Measurements from ENCODE around the gene ABCG4. TPM values are rescaled to one million over a fixed set of nuclear protein-coding genes. Genes with fewer than 3 reads are reported as not detected.
"Not testable (repeated sequence)": the region's sequence is repeated elsewhere in the genome, so short reads cannot be mapped to it uniquely, and the experiment has no call there.

ABCG4 gene
- total and polyA plus RNA-seq, 11 donors, result 0.25 to 2.1 (median 0.98) TPM

- Histone ChIP-seq H3K4me3 (no peak overlapping the region), H3K27ac (no peak overlapping the region), H3K27me3 (no peaks in the 10 kb centered on the region), H3K9me3 (no peaks in the 10 kb centered on the region), H3K4me1 (peaks cover 5 to 41% (median 15%) of the 10 kb centered on the region in 12 donors), H3K36me3 (peaks cover 0 to 65% (median 57%) of the 10 kb centered on the region in 9 donors)
- ATAC-seq (no peak), DNase-seq (no peak)
- TF ChIP-seq, protein P1, sequence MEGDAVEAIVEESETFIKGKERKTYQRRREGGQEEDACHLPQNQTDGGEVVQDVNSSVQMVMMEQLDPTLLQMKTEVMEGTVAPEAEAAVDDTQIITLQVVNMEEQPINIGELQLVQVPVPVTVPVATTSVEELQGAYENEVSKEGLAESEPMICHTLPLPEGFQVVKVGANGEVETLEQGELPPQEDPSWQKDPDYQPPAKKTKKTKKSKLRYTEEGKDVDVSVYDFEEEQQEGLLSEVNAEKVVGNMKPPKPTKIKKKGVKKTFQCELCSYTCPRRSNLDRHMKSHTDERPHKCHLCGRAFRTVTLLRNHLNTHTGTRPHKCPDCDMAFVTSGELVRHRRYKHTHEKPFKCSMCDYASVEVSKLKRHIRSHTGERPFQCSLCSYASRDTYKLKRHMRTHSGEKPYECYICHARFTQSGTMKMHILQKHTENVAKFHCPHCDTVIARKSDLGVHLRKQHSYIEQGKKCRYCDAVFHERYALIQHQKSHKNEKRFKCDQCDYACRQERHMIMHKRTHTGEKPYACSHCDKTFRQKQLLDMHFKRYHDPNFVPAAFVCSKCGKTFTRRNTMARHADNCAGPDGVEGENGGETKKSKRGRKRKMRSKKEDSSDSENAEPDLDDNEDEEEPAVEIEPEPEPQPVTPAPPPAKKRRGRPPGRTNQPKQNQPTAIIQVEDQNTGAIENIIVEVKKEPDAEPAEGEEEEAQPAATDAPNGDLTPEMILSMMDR (IDR thresholded peaks at IDR 0.05), result no peak
- TF ChIP-seq POLR2A (IDR thresholded peaks at IDR 0.05), result no peak
- WGBS, 4 donors, result 89 to 90% (median 89%) methylated on average over 6 of the region's 6 CpGs
- intact Hi-C loops (cut with DNase I), result loop anchor here in 1 of 10 donors (5.0 kb wide), 1 partner anchor 34 kb away; no protein-coding TSS in a partner anchor
These were observed 23.0 kb upstream of the ABCG4 start for GRCh38 chr11:119125821-119126220.

DNA sequence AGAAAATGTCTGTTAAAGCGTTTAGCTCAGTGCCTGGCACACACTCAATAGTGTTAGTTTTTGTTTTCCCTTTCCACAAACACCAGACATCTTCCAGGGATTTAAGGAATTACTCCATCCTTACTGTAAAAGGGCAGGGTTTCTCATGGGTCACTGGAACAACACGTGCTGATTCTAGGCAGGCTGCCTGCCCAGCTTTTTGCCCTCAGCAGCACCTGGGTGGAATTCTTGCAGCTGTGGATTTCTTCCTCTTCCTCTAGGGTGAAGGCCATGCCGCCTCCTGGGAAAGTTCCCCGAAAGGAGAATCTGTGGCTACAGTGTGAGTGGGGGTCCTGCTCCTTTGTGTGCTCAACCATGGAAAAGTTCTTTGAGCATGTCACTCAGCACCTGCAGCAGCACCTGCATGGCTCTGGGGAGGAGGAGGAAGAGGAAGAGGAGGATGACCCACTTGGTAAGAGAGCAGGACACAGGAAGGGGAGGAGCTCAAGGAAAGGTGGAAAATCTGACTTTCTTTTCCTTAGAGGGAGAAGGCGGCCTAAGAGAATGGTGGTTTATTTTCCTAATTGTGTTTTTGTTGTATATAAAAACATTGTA, 22.1 kb upstream of the ABCG4 start:
- DNase-seq (no peak), ATAC-seq (no peak)
- 51 to 63% (median 56%) methylated on average over 5 of the region's 5 CpGs for WGBS, 4 donors
- peaks cover 5 to 38% (median 14%) of the 10 kb centered on the region in 12 donors for H3K4me1 ChIP-seq
- H3K27ac ChIP-seq, result peak overlapping the region in 1 of 12 donors; percentile 15
- peaks cover 0 to 75% (median 66%) of the 10 kb centered on the region in 9 donors for H3K36me3 ChIP-seq
- intact Hi-C loops (cut with DNase I), result loop anchor here in 1 of 10 donors (5.0 kb wide), 1 partner anchor 34 kb away; no protein-coding TSS in a partner anchor
- no peaks in the 10 kb centered on the region for H3K27me3 ChIP-seq
- TF ChIP-seq, protein P1 (IDR thresholded peaks at IDR 0.05), result no peak
- TF ChIP-seq POLR2A (IDR thresholded peaks at IDR 0.05), result no peak
- no peaks in the 10 kb centered on the region for H3K9me3 ChIP-seq
- H3K4me3 ChIP-seq, result no peak overlapping the region

GRCh38 chr11:119130662-119131061, 18.2 kb upstream of the ABCG4 start:
- Histone ChIP-seq H3K9me3 (no peaks in the 10 kb centered on the region), H3K4me1 (peaks cover 0 to 22% (median 2%) of the 10 kb centered on the region in 12 donors), H3K36me3 (peaks cover 0 to 87% (median 82%) of the 10 kb centered on the region in 9 donors), H3K27ac (no peak overlapping the region), H3K27me3 (no peaks in the 10 kb centered on the region), H3K4me3 (no peak overlapping the region)
- intact Hi-C loops (cut with DNase I), result loop anchor here in 1 of 10 donors (10.0 kb wide), 1 partner anchor 154 kb away; no protein-coding TSS in a partner anchor
- ATAC-seq (no peak), DNase-seq (no peak)
- no peak for TF ChIP-seq POLR2A (IDR thresholded peaks at IDR 0.05)
- TF ChIP-seq, protein P1 (IDR thresholded peaks at IDR 0.05), result no peak
- WGBS, 4 donors, result 60 to 65% (median 62%) methylated on average over 3 of the region's 3 CpGs

- H3K9me3 ChIP-seq, result no peaks in the 10 kb centered on the region
- no peak overlapping the region for H3K4me3 ChIP-seq
- no peak for DNase-seq
- peaks cover 0 to 21% (median 0%) of the 10 kb centered on the region in 12 donors for H3K4me1 ChIP-seq
- no peak overlapping the region for H3K27ac ChIP-seq
- H3K27me3 ChIP-seq, result no peaks in the 10 kb centered on the region
- ATAC-seq, result peak in 2 of 4 donors; percentile 41 to 62
- TF ChIP-seq, protein P1 (IDR thresholded peaks at IDR 0.05), result peak in 10 of 12 donors; percentile 21 to 51 (median 34)
- no peak for TF ChIP-seq POLR2A (IDR thresholded peaks at IDR 0.05)
- 63 to 80% (median 75%) methylated on average over 4 of the region's 4 CpGs for WGBS, 4 donors
- intact Hi-C loops (cut with DNase I), result loop anchor here in 1 of 10 donors (10.0 kb wide), 1 partner anchor 150 kb away; no protein-coding TSS in a partner anchor
- H3K36me3 ChIP-seq, result peaks cover 0 to 60% (median 56%) of the 10 kb centered on the region in 9 donors
These were observed 14.4 kb upstream of the ABCG4 start for GRCh38 chr11:119134389-119134978.

DNA sequence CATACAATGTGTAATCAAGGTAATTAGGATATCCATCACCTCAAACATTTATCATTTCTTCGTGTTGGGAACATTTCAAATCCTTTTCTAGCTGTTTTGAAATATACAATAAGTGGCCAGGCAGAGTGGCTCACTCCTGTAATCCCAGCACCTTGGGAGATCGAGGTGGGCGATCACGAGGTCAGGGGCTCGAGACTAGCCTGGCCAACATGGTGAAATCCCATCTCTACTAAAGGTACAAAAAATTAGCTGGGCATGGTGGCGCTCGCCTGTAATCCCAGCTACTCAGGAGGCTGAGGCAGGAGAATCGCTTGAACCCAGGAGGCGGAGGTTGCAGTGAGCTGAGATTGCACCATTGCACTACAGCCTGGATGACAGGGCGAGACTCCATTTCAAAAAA, 9.6 kb upstream of the ABCG4 start:
- 90 to 93% (median 92%) methylated on average over 10 of the region's 10 CpGs for WGBS, 4 donors
- H3K4me3 ChIP-seq, H3K27me3 ChIP-seq, ATAC-seq, H3K9me3 ChIP-seq, DNase-seq, H3K27ac ChIP-seq: not testable (repeated sequence)
- Histone ChIP-seq H3K4me1 (peaks cover 0 to 10% (median 0%) of the 10 kb centered on the region in 12 donors), H3K36me3 (peaks cover 0 to 12% (median 8%) of the 10 kb centered on the region in 9 donors)
- intact Hi-C loops (cut with DNase I), result loop anchor here in 1 of 10 donors (10.0 kb wide), 1 partner anchor 146 kb away; no protein-coding TSS in a partner anchor
